K562 treated with DMSO at 1 percent for 24 hours (cell line): ENCODE data around the gene CNOT8. TPM values are rescaled to one million over a fixed set of nuclear protein-coding genes. Genes with fewer than 3 reads are reported as not detected.

Source experiments
- total RNA-seq: library from RNA; unstranded; fragments of 300-600 nt; gene quantifications from 2 replicates; pipeline ENCODE4 v1.2.3, GENCODE V29; 2022; ENCODE audit warnings: low read depth; ENCODE audit not compliant: insufficient read depth

The CNOT8 gene
- 39.3 and 54.1 TPM in 2 replicates for total RNA-seq

GRCh38 chr5:154858297-154858971, at the start of gene CNOT8:
TSS of gene CNOT8 (plus strand) at chr5:154858627. CDS start at chr5:154863279, 4,652 bp downstream.

DNA sequence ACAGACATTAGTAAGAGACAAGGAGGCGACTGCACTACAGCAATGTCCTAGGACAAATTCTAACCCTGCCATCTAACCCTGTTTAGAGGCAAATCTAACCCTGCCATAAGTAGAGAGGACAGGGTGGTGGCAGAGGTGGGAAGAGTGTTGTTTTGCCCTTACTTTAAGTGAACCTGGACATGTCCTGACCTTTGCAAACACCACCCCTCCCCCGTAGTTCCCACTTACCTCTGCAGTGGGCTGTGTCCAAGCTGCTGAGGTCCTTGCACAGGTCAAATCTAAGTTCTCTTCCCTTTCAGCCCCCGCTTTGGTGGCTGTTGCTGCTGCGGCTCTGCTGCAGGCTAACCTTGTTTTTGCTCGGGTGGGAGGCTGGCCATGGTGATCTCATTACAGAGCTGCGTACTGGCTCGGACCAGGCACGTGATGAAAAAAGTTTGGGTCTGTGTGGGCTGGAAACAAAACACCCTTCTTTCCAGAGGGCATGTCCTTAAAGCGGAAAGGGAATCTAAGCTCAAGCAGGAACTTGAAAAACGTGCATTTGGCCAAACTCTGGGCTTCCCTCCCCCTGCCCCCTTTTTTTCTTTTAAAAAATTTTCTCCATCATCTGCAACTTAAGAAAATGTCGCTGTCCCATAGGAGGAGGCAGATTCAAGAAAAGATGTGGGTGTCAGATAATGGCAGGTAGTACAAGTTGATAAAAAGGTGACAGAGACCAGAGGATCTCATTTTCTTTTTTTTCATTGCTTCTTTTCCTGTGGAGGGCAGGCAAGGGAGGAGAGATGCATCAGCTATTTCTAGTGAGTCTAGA, 8.0 kb upstream of the CNOT8 start, which contains the start of gene FAXDC2:
Gene FAXDC2 (minus strand): TSS at position 349 of the 808 bp plus-strand sequence. CDS start 12,425 bp downstream, outside the sequence.

Other genes with a start within 250 kb of the CNOT8 start
- gene LARP1, start 103.2 kb upstream of the CNOT8 start, total RNA-seq: 79.3 and 81.9 TPM in 2 replicates
- gene FAXDC2, start 8.0 kb upstream of the CNOT8 start, total RNA-seq: 18.4 and 19.5 TPM in 2 replicates
- 8.3 and 9.1 TPM in 2 replicates for gene GEMIN5, start 79.6 kb downstream of the CNOT8 start, total RNA-seq
- 47.1 and 55.0 TPM in 2 replicates for gene MRPL22, start 82.4 kb downstream of the CNOT8 start, total RNA-seq
- gene KIF4B, start 155.1 kb downstream of the CNOT8 start, total RNA-seq: 0.07 TPM in 1 of 2 replicates, not detected in the other